Brain microvascular endothelial cell (primary cell): ENCODE results near the gene SLC25A1.

Experiments
- DNase-seq: peaks from one replicate; pipeline ENCODE4 v3.0.0-alpha.2; 2020
- H3K27ac ChIP-seq: fragments of 250-450 bp; sonication (Bioruptor Pico); 2 replicates; pipeline ENCODE4 v1.5.1; 2020; ENCODE audit warnings: mild to moderate bottlenecking, moderate library complexity
- H3K27me3 ChIP-seq: fragments of 250-450 bp; sonication (Bioruptor Pico); replicated peaks from 2 replicates; pipeline ENCODE4 v1.5.1; 2020; ENCODE audit warnings: mild to moderate bottlenecking
- H3K36me3 ChIP-seq: fragments of 250-450 bp; sonication (Bioruptor Pico); replicated peaks from 2 replicates; pipeline ENCODE4 v1.5.1; 2020; ENCODE audit warnings: mild to moderate bottlenecking
- H3K4me3 ChIP-seq: 2 replicates; pipeline ENCODE4 v1.5.1; 2011; ENCODE audit warnings: low read depth, mild to moderate bottlenecking, control low read depth, low read length, moderate library complexity
- CTCF ChIP-seq: IDR thresholded peaks from 2 replicates; pipeline ENCODE4 v1.5.1; 2011; ENCODE audit warnings: low read depth, mild to moderate bottlenecking, moderate library complexity, low read length, control low read depth, inconsistent platforms; ENCODE audit errors: missing control alignments
- in situ Hi-C: cut with HindIII; loops from 2 replicates; pipeline ENCODE4 v1.10.0; 2017; ENCODE audit warnings: low sequenced_read_pairs, low pct_ligation_motif_present

The SLC25A1 gene

DNA sequence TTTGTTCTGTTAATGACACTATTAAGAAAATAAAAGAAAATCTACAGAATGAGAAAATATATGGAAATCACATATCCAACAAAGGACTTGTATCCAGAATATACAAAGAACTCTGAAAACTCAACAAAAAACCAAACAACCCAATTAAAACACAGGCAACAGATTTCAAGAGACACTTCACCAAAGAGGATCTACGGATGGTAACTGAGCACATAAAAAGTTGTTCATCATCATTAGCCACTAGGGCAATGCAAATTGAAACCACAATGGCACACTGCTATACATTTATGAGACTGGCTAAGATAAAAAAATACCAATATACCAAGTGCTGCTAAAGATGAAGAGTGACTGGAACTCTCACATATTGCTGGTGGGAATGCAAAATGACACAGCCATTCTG lies 34.5 kb upstream of the SLC25A1 start:
- no peak for DNase-seq
- in situ Hi-C loops: no loop called here
- peaks cover 5% of the 10 kb centered on the region for H3K36me3 ChIP-seq
- H3K27ac ChIP-seq: no peak overlapping the region
- no peaks in the 10 kb centered on the region for H3K27me3 ChIP-seq
- H3K4me3 ChIP-seq: no peak overlapping the region
- TF ChIP-seq CTCF: no peak

DNA sequence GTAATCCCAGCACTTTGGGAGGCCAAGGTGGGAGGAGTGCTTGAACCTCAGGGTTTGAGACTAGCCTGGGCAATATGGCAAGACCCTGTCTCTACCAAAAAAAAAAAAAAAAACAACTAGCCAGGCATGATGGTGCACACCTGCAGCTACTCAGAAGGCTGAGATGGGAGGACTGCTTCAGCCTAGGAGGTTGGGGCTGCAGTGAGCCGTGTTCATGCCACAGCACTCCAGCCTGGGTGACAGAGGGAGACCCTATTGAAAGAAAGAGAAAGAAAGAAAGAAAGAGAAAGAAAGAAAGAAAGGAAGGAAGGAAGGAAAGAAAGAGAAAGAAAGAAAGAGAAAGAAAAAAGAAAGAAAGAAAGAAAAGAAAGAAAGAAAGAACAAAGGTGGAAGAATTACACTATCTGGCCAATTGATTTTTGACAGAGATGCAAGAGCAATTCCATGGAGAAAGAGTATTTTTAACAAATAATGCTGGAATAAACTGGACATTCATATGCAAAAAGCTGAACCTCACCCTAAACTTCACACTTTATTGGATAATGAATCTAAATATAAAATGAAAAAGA lies 33.9 kb upstream of the SLC25A1 start:
- Histone ChIP-seq H3K27me3 (no peaks in the 10 kb centered on the region), H3K36me3 (peaks cover 5% of the 10 kb centered on the region), H3K27ac (no peak overlapping the region), H3K4me3 (no peak overlapping the region)
- DNase-seq: no peak
- TF ChIP-seq CTCF: no peak
- in situ Hi-C loops: no loop called here

DNA sequence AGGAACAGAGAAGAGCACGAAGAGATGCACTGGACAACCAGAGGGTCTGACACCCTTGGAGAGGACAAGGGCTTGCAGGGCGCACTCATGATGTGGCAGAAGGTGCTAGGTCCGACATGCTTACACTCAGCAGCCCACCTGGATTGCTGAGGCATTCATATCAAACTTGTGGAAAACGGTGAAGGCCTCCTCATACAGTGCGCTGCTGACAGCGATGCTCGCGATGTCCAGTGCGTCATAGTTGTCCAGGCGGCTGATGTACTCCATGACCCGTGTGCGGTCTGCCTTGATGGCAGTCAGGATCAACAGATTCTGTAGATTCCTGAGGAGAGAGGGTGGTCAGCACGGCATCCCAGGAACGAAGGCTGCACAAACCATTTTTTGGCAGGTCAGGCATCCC lies 31.7 kb upstream of the SLC25A1 start:
- in situ Hi-C loops: no loop called here
- Histone ChIP-seq H3K36me3 (no peaks in the 10 kb centered on the region), H3K27ac (no peak overlapping the region), H3K27me3 (no peaks in the 10 kb centered on the region), H3K4me3 (no peak overlapping the region)
- DNase-seq: no peak
- no peak for TF ChIP-seq CTCF

- in situ Hi-C loops: no loop called here
- TF ChIP-seq CTCF: no peak
- no peak for DNase-seq
- Histone ChIP-seq H3K27ac (no peak overlapping the region), H3K27me3 (no peaks in the 10 kb centered on the region), H3K36me3 (no peaks in the 10 kb centered on the region), H3K4me3 (no peak overlapping the region)
Observed at GRCh38 chr22:19208287-19208847, 29.8 kb upstream of the SLC25A1 start.

DNA sequence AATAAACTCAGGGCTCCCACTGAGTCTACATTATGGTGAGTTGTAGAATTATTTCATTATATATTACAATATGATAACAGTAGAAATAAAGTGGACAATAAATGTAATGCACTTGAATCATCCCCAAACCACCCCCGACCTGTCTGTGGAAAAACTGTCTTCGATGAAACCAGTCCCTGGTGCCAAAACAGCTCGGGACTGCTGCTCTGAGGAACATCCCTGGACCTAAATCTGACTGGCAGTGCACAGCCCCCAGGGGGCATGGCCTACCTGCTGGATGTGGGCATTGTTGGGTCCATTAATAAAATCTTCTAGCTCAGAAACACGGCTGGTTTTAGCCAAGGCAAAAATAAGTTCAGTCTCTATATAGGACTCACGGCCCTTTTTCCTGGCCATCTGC lies 29.3 kb upstream of the SLC25A1 start:
- no peak overlapping the region for H3K4me3 ChIP-seq
- no peak for DNase-seq
- no peaks in the 10 kb centered on the region for H3K36me3 ChIP-seq
- in situ Hi-C loops: no loop called here
- H3K27me3 ChIP-seq: no peaks in the 10 kb centered on the region
- TF ChIP-seq CTCF: no peak
- no peak overlapping the region for H3K27ac ChIP-seq

DNA sequence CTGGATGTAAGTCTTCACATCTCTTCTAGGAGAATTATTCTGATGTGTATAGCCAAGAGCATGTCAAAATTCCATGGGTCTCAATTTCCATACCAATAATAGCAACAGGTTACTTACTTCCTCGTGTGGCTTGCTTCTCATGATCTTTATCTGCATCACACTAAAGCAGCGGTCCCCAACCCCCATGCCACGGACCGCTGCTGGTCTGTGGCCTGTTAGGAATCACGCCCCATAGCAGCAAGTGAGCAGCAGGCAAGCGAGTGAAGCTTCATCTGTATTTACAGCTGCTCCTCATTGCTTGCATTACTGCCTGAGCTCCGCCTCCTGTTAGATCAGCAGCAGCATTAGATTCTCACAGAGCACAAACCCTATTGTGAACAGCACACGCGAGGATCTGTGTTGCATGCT lies 28.9 kb upstream of the SLC25A1 start:
- in situ Hi-C loops: no loop called here
- H3K36me3 ChIP-seq: no peaks in the 10 kb centered on the region
- TF ChIP-seq CTCF: no peak

More for the DNA sequence above, 28.9 kb upstream of the SLC25A1 start:
- Histone ChIP-seq H3K27ac (no peak overlapping the region), H3K27me3 (no peaks in the 10 kb centered on the region), H3K4me3 (no peak overlapping the region)
- DNase-seq: no peak
